Measurements from ENCODE around the gene DMXL1.

- no peak for TF ChIP-seq POLR2A (IDR thresholded peaks at IDR 0.05; ENCODE audit: low read length)
- TF ChIP-seq GATA1 (IDR thresholded peaks at IDR 0.05; ENCODE audit: low read depth, low read length) = no peak
Observed at GRCh38 chr5:119077444-119077843, 6.6 kb downstream of the DMXL1 start.

Data from erythroblast (primary cell).